HepG2 (cell line): ENCODE measurements around the gene ADAMTS4. TPM values are rescaled to one million over a fixed set of nuclear protein-coding genes. Genes with fewer than 3 reads are reported as not detected.

Experiments used
- BRCA1 ChIP-seq: sonication (generic); formaldehyde crosslinking; IDR thresholded peaks from 2 replicates; pipeline ENCODE4 v1.4.0; 2020; ENCODE audit warnings: missing genetic modification reagents
- DR1 ChIP-seq: sonication (generic); formaldehyde crosslinking; IDR thresholded peaks from 2 replicates; pipeline ENCODE4 v1.8.0; 2021; ENCODE audit warnings: mild to moderate bottlenecking, missing genetic modification reagents, inconsistent platforms
- GTF2F1 ChIP-seq: fragments of 150-350 bp; IDR thresholded peaks from 2 replicates; pipeline ENCODE4 v1.6.1; 2014; ENCODE audit warnings: low read length
- MED13 ChIP-seq: sonication (generic); formaldehyde crosslinking; IDR thresholded peaks from 2 replicates; pipeline ENCODE4 v1.5.0; 2020; ENCODE audit warnings: missing genetic modification reagents
- PAF1 ChIP-seq: IDR thresholded peaks from 2 replicates; pipeline ENCODE4 v1.6.1; 2016; ENCODE audit warnings: missing genetic modification reagents, missing compliant biosample characterization
- PCBP1 ChIP-seq: fragments of 200-400 bp; formaldehyde crosslinking; IDR thresholded peaks from 2 replicates; pipeline ENCODE4 v1.6.1; 2017; ENCODE audit warnings: mild to moderate bottlenecking, low read depth, low read length, borderline replicate concordance
- PITX1 ChIP-seq: sonication (generic); formaldehyde crosslinking; IDR thresholded peaks from 2 replicates; pipeline ENCODE4 v1.5.1; 2020; ENCODE audit warnings: mild to moderate bottlenecking, missing genetic modification reagents
- POLR2A ChIP-seq, 2 experiments: IDR thresholded peaks; 2 replicates each; pipeline ENCODE4 v1.6.1; 2011; ENCODE audit warnings: low read depth in 2 of 2, low read length in 2 of 2, mild to moderate bottlenecking in 1 of 2, moderate library complexity in 1 of 2; ENCODE audit not compliant: insufficient read depth in 1 of 2
- SMC3 ChIP-seq: IDR thresholded peaks from 2 replicates; pipeline ENCODE4 v1.6.1; 2011; ENCODE audit warnings: low read length, improper control_type of control experiment
- SNAI1 ChIP-seq: sonication (generic); formaldehyde crosslinking; IDR thresholded peaks from 2 replicates; pipeline ENCODE4 v1.5.0; 2020; ENCODE audit warnings: mild to moderate bottlenecking, missing genetic modification reagents, borderline replicate concordance
- SNAPC5 ChIP-seq: sonication (generic); formaldehyde crosslinking; IDR thresholded peaks from 2 replicates; pipeline ENCODE4 v1.8.1; 2023; ENCODE audit warnings: mild to moderate bottlenecking, missing genetic modification reagents, borderline replicate concordance
- SOX6 ChIP-seq, 2 experiments: fragments of 450-650 bp in 1 of 2; sonication (generic) in 1 of 2; formaldehyde crosslinking in 1 of 2; IDR thresholded peaks; 2 replicates each; pipeline versions ENCODE4 v1.4.0 to v1.6.1; 2017 to 2020; ENCODE audit warnings: antibody characterized with exemption in 1 of 2, mild to moderate bottlenecking in 1 of 2, missing genetic modification reagents in 1 of 2
- TAF1 ChIP-seq: sonication (generic); formaldehyde crosslinking; IDR thresholded peaks from 2 replicates; pipeline ENCODE4 v1.4.0; 2020; ENCODE audit warnings: missing genetic modification reagents
- THRA ChIP-seq: sonication (generic); formaldehyde crosslinking; IDR thresholded peaks from 2 replicates; pipeline ENCODE4 v1.4.0; 2020; ENCODE audit warnings: missing genetic modification reagents, borderline replicate concordance
- ZBTB20 ChIP-seq: sonication (generic); formaldehyde crosslinking; IDR thresholded peaks from 2 replicates; pipeline ENCODE4 v1.8.1; 2023; ENCODE audit warnings: missing genetic modification reagents, low read depth, mild to moderate bottlenecking, borderline replicate concordance
- ZFP36 ChIP-seq: fragments of 150-350 bp; IDR thresholded peaks from 2 replicates; pipeline ENCODE4 v1.6.1; 2018; ENCODE audit warnings: borderline replicate concordance, low read length, low read depth; ENCODE audit not compliant: partially characterized antibody
- ZIK1 ChIP-seq: sonication (generic); formaldehyde crosslinking; IDR thresholded peaks from 2 replicates; pipeline ENCODE4 v1.5.0; 2020; ENCODE audit warnings: mild to moderate bottlenecking, low read depth, missing genetic modification reagents, borderline replicate concordance
- ZNF232 ChIP-seq: sonication (generic); formaldehyde crosslinking; IDR thresholded peaks from 2 replicates; pipeline ENCODE4 v1.4.0; 2020; ENCODE audit warnings: missing genetic modification reagents, borderline replicate concordance
- ZNF274 ChIP-seq: sonication (generic); formaldehyde crosslinking; IDR thresholded peaks from 2 replicates; pipeline ENCODE4 v1.5.1; 2020; ENCODE audit warnings: mild to moderate bottlenecking, missing genetic modification reagents
- ZNF3 ChIP-seq: IDR thresholded peaks from 2 replicates; pipeline ENCODE4 v1.7.0; 2017; ENCODE audit warnings: inconsistent platforms
- ZNF781 ChIP-seq: sonication (generic); formaldehyde crosslinking; IDR thresholded peaks from 2 replicates; pipeline ENCODE4 v1.5.1; 2020; ENCODE audit warnings: borderline replicate concordance, mild to moderate bottlenecking, missing genetic modification reagents; ENCODE audit errors: not compliant biosample characterization
- ZSCAN21 ChIP-seq: sonication (generic); formaldehyde crosslinking; IDR thresholded peaks from 2 replicates; pipeline ENCODE4 v1.8.0; 2022; ENCODE audit warnings: mild to moderate bottlenecking, missing genetic modification reagents, moderate library complexity, borderline replicate concordance
- polyA plus RNA-seq, 8 experiments: library from polyadenylated mRNA; depleted of rRNA in 3 of 8; stranded (reverse) in 7 of 8; unstranded in 1 of 8; fragments of >200 nt; fragmentation: Illumina TruSeq in 4 of 8; extraction: Trizol in 4 of 8; gene quantifications; 2 replicates each; pipeline versions ENCODE4 v1.2.1 to v1.2.3, GENCODE V29; 2011 to 2016; ENCODE audit warnings: low read depth in 4 of 8, missing spikeins in 1 of 8, mixed read lengths in 1 of 8; ENCODE audit not compliant: insufficient read depth in 1 of 8
- total RNA-seq, 5 experiments: library from RNA; depleted of rRNA; stranded (reverse); fragments of >200 nt; fragmentation: Illumina TruSeq; extraction: Trizol; gene quantifications; 2 replicates each; pipeline ENCODE4 v1.2.3, GENCODE V29; 2016; ENCODE audit warnings: low read depth in 1 of 5
- TF ChIP-seq, protein P1 (sequence below): sonication (generic); formaldehyde crosslinking; IDR thresholded peaks from 2 replicates; pipeline ENCODE4 v1.4.0; 2020; ENCODE audit warnings: low read depth, mild to moderate bottlenecking, missing genetic modification reagents
- TF ChIP-seq, protein P2 (sequence below): sonication (generic); formaldehyde crosslinking; IDR thresholded peaks from 2 replicates; pipeline ENCODE4 v1.9.0; 2021; ENCODE audit warnings: missing genetic modification reagents, borderline replicate concordance

Gene ADAMTS4
- total and polyA plus RNA-seq, 2 of the 13 experiments (the other 11 are each of a cell fraction or from before 2014, with no cell fraction given): 0.51 to 1.7 TPM

GRCh38 chr1:161198194-161198896, 509 bp downstream of the ADAMTS4 start (continued):
- TF ChIP-seq POLR2A (IDR thresholded peaks at IDR 0.05; ENCODE audit: insufficient read depth in 1 of 2, low read depth in 2 of 2, low read length in 2 of 2) (no peak), PITX1 (CRISPR knock-in tag) (no peak), DR1 (no peak; the same call in 1 of the 2 replicates), SNAI1 (CRISPR knock-in tag) (no peak), PAF1 (CRISPR knock-in tag) (no peak), PCBP1 (no peak), ZNF274 (CRISPR knock-in tag) (0 out of 2 replicates have a peak, but pooled peaks have one; percentile 74), ZNF232 (CRISPR knock-in tag) (no peak), ZBTB20 (CRISPR knock-in tag) (no peak), ZNF3 (CRISPR knock-in tag) (no peak), SMC3 (no peak), SNAPC5 (CRISPR knock-in tag) (no peak), ZIK1 (CRISPR knock-in tag) (no peak), MED13 (no peak), ZSCAN21 (CRISPR knock-in tag) (0 out of 2 replicates have a peak, but pooled peaks have one; percentile 50), GTF2F1 (no peak), SOX6 (IDR thresholded peaks at IDR 0.05) (no peak), SOX6 (CRISPR knock-in tag; IDR thresholded peaks at IDR 0.05) (peak; percentile 20; the same call in 1 of the 2 replicates), ZNF781 (CRISPR knock-in tag) (no peak), BRCA1 (CRISPR knock-in tag) (no peak), ZFP36 (no peak), THRA (no peak), TAF1 (peak; percentile 34; the same call in 1 of the 2 replicates)
- TF ChIP-seq, protein P1, sequence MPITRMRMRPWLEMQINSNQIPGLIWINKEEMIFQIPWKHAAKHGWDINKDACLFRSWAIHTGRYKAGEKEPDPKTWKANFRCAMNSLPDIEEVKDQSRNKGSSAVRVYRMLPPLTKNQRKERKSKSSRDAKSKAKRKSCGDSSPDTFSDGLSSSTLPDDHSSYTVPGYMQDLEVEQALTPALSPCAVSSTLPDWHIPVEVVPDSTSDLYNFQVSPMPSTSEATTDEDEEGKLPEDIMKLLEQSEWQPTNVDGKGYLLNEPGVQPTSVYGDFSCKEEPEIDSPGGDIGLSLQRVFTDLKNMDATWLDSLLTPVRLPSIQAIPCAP (CRISPR knock-in tag): no peak
- TF ChIP-seq, protein P2, sequence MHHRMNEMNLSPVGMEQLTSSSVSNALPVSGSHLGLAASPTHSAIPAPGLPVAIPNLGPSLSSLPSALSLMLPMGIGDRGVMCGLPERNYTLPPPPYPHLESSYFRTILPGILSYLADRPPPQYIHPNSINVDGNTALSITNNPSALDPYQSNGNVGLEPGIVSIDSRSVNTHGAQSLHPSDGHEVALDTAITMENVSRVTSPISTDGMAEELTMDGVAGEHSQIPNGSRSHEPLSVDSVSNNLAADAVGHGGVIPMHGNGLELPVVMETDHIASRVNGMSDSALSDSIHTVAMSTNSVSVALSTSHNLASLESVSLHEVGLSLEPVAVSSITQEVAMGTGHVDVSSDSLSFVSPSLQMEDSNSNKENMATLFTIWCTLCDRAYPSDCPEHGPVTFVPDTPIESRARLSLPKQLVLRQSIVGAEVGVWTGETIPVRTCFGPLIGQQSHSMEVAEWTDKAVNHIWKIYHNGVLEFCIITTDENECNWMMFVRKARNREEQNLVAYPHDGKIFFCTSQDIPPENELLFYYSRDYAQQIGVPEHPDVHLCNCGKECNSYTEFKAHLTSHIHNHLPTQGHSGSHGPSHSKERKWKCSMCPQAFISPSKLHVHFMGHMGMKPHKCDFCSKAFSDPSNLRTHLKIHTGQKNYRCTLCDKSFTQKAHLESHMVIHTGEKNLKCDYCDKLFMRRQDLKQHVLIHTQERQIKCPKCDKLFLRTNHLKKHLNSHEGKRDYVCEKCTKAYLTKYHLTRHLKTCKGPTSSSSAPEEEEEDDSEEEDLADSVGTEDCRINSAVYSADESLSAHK (CRISPR knock-in tag): no peak
